Hematopoietic multipotent progenitor cell treated with erythropoietin and hydrocortisone succinate and interleukin-3 and kit ligand, for 15 days (in vitro differentiated cells): ENCODE results near the gene TRMT6.

Source experiments
- DNase-seq: peaks from one replicate; pipeline ENCODE4 v3.0.0-alpha.2; 2015; ENCODE audit warnings: low spot score

TRMT6 gene

GRCh38 chr20:5947276-5947675 lies 3.1 kb downstream of the TRMT6 start:
- no peak for DNase-seq

GRCh38 chr20:5945963-5946362 lies 4.4 kb downstream of the TRMT6 start:
- no peak for DNase-seq

- no peak for DNase-seq
Observed at GRCh38 chr20:5938456-5939029, 11.8 kb downstream of the TRMT6 start.

GRCh38 chr20:5936238-5936637 lies 14.1 kb downstream of the TRMT6 start:
- no peak for DNase-seq

GRCh38 chr20:5935384-5935783 lies 14.9 kb downstream of the TRMT6 start:
- DNase-seq, result no peak

GRCh38 chr20:5933802-5934436 lies 16.4 kb downstream of the TRMT6 start:
- DNase-seq, result no peak

- DNase-seq, result no peak
Observed at GRCh38 chr20:5932796-5933195, 17.5 kb downstream of the TRMT6 start.

GRCh38 chr20:5931411-5931810 lies 18.9 kb downstream of the TRMT6 start:
- DNase-seq, result no peak

GRCh38 chr20:5928836-5929715 lies 21.3 kb downstream of the TRMT6 start:
- DNase-seq, result no peak

- DNase-seq, result no peak
Observed at GRCh38 chr20:5927749-5928462, 22.4 kb downstream of the TRMT6 start.

GRCh38 chr20:5925551-5925950 lies 24.8 kb downstream of the TRMT6 start:
- DNase-seq, result no peak

GRCh38 chr20:5923493-5923892 lies 26.8 kb downstream of the TRMT6 start:
- no peak for DNase-seq

- DNase-seq, result no peak
Observed at GRCh38 chr20:5920581-5920980, 29.8 kb downstream of the TRMT6 start.

GRCh38 chr20:5919626-5920544 lies 30.4 kb downstream of the TRMT6 start:
- no peak for DNase-seq

- DNase-seq, result no peak
Observed at GRCh38 chr20:5918856-5919625, 31.3 kb downstream of the TRMT6 start.

- DNase-seq, result no peak
Observed at GRCh38 chr20:5914859-5915258, 35.5 kb downstream of the TRMT6 start.

GRCh38 chr20:5913166-5913565 lies 37.2 kb downstream of the TRMT6 start:
- no peak for DNase-seq

GRCh38 chr20:5910186-5910585 lies 40.1 kb downstream of the TRMT6 start:
- no peak for DNase-seq

- DNase-seq, result no peak
Observed at GRCh38 chr20:5908981-5909380, 41.4 kb downstream of the TRMT6 start.

- no peak for DNase-seq
Observed at GRCh38 chr20:5900908-5901307, 49.4 kb downstream of the TRMT6 start.

GRCh38 chr20:5899444-5899843 lies 50.9 kb downstream of the TRMT6 start:
- DNase-seq, result no peak
